ENCODE data around the gene FLYWCH1. TPM values are rescaled to one million over a fixed set of nuclear protein-coding genes. Genes with fewer than 3 reads are reported as not detected.

Gene FLYWCH1
- total and polyA plus RNA-seq, 9 of the 15 experiments (the other 6 are each of a cell fraction or from before 2014, with no cell fraction given), result 0.18 to 33.6 (median 11.3) TPM

DNA sequence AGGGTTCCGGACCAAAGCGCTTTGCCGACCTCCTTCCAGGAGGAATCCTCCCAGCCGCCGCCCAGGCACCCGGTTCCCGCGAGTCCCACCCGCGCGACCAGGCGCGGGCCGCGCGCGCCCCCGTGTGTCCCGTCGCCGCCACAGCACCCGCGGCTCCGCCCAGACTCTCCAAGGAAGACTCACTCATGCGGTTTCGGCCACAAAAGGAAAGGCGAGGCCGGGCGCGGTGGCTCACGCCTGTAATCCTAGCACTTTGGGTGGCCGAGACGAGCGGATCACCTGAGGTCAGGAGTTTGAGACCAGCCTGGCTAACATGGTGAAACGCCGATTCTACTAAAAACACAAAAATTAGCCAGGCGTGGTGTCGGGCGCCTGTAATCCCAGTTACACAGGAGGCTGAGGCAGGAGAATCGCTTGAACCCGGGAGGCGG lies 72.0 kb downstream of the FLYWCH1 start (continued):
- TF ChIP-seq CTCF (IDR thresholded peaks at IDR 0.05 in 2 of 3, conservative IDR thresholded peaks at IDR 0.05 in 1 of 3; ENCODE audit: insufficient read depth in 2 of 3, low read depth in 1 of 3, low read length in 3 of 3) (peak; percentile 90 to 95 (median 90)), FOXA3 (CRISPR knock-in tag; conservative IDR thresholded peaks at IDR 0.05 in 1 of 2, IDR thresholded peaks at IDR 0.05 in 1 of 2) (no peak), SUPT5H (IDR thresholded peaks at IDR 0.05) (peak; percentile 47; the same call in 1 of the 2 replicates), ZNF175 (CRISPR knock-in tag; IDR thresholded peaks at IDR 0.05; ENCODE audit: low read depth) (no peak), ZBTB7A (IDR thresholded peaks at IDR 0.05; ENCODE audit: borderline replicate concordance, control insufficient read depth, low read depth, low read length) (peak; percentile 69; the same call in 1 of the 2 replicates), ZNF57 (CRISPR knock-in tag; IDR thresholded peaks at IDR 0.05) (no peak), ZNF76 (CRISPR knock-in tag; IDR thresholded peaks at IDR 0.05; ENCODE audit: borderline replicate concordance) (no peak), ZFX (CRISPR knock-in tag; IDR thresholded peaks at IDR 0.05) (0 out of 2 replicates have a peak, but pooled peaks have one; percentile 38), NONO (IDR thresholded peaks at IDR 0.05; ENCODE audit: low read depth in 2 of 2, low read length in 1 of 2) (peak in 1 of 2 experiments; percentile 37; a peak in 1 of 4 replicates), HMGN3 (IDR thresholded peaks at IDR 0.05; ENCODE audit: borderline replicate concordance, extremely low read depth, insufficient read length, low read depth, low read length) (peak; percentile 82), MLLT1 (IDR thresholded peaks at IDR 0.05) (peak; percentile 32 to 78; a peak in 1 of 4 replicates), ZBTB1 (CRISPR knock-in tag; IDR thresholded peaks at IDR 0.05; ENCODE audit: borderline replicate concordance, low read depth) (peak; percentile 44; the same call in 1 of the 2 replicates), GATAD2B (IDR thresholded peaks at IDR 0.05; ENCODE audit: borderline replicate concordance) (peak; percentile 53; the same call in 1 of the 2 replicates), HDAC3 (IDR thresholded peaks at IDR 0.05; ENCODE audit: borderline replicate concordance, partially characterized antibody) (no peak), ZNF436 (CRISPR knock-in tag; IDR thresholded peaks at IDR 0.05) (no peak), TRIM28 (IDR thresholded peaks at IDR 0.05) (0 out of 2 replicates have a peak, but pooled peaks have one; percentile 51), MTF1 (CRISPR knock-in tag; IDR thresholded peaks at IDR 0.05; ENCODE audit: borderline replicate concordance) (no peak), TEAD2 (tag; IDR thresholded peaks at IDR 0.05) (no peak)
- TF ChIP-seq, protein P1, sequence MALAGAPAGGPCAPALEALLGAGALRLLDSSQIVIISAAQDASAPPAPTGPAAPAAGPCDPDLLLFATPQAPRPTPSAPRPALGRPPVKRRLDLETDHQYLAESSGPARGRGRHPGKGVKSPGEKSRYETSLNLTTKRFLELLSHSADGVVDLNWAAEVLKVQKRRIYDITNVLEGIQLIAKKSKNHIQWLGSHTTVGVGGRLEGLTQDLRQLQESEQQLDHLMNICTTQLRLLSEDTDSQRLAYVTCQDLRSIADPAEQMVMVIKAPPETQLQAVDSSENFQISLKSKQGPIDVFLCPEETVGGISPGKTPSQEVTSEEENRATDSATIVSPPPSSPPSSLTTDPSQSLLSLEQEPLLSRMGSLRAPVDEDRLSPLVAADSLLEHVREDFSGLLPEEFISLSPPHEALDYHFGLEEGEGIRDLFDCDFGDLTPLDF (CRISPR knock-in tag; IDR thresholded peaks at IDR 0.05), result peak; percentile 27; the same call in 1 of the 2 replicates
- TF ChIP-seq, protein P2, sequence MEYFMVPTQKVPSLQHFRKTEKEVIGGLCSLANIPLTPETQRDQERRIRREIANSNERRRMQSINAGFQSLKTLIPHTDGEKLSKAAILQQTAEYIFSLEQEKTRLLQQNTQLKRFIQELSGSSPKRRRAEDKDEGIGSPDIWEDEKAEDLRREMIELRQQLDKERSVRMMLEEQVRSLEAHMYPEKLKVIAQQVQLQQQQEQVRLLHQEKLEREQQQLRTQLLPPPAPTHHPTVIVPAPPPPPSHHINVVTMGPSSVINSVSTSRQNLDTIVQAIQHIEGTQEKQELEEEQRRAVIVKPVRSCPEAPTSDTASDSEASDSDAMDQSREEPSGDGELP (CRISPR knock-in tag; IDR thresholded peaks at IDR 0.05; ENCODE audit: borderline replicate concordance), result peak; percentile 54; the same call in 1 of the 2 replicates
- TF ChIP-seq, protein P3, sequence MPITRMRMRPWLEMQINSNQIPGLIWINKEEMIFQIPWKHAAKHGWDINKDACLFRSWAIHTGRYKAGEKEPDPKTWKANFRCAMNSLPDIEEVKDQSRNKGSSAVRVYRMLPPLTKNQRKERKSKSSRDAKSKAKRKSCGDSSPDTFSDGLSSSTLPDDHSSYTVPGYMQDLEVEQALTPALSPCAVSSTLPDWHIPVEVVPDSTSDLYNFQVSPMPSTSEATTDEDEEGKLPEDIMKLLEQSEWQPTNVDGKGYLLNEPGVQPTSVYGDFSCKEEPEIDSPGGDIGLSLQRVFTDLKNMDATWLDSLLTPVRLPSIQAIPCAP (CRISPR knock-in tag; IDR thresholded peaks at IDR 0.05; ENCODE audit: borderline replicate concordance), result no peak

Measured in K562 (cell line).